HG03342 (cell line): ENCODE measurements around the gene CACNA1G.

Experiments
- ATAC-seq: cut with Tn5 transposase; IDR thresholded peaks from one replicate; pipeline ENCODE4 v1.9.1; 2021; ENCODE audit warnings: mild to moderate bottlenecking, moderate library complexity; ENCODE audit not compliant: unreplicated experiment

The CACNA1G gene

GRCh38 chr17:50585346-50585745 is 24.8 kb downstream of the CACNA1G start:
- ATAC-seq: no peak

- no peak for ATAC-seq
Measured at GRCh38 chr17:50585891-50586290, 25.4 kb downstream of the CACNA1G start.

- ATAC-seq: no peak
Measured at GRCh38 chr17:50586421-50587247, 26.1 kb downstream of the CACNA1G start.

- ATAC-seq: no peak
Measured at GRCh38 chr17:50587571-50587970, 27.1 kb downstream of the CACNA1G start.

GRCh38 chr17:50588391-50589049 is 28.0 kb downstream of the CACNA1G start:
- no peak for ATAC-seq

GRCh38 chr17:50589095-50589705 is 28.7 kb downstream of the CACNA1G start:
- ATAC-seq: no peak

- no peak for ATAC-seq
Measured at GRCh38 chr17:50590946-50591737, 30.6 kb downstream of the CACNA1G start.

GRCh38 chr17:50593321-50593720 is 32.8 kb downstream of the CACNA1G start:
- ATAC-seq: no peak

GRCh38 chr17:50594128-50594823 is 33.8 kb downstream of the CACNA1G start:
- ATAC-seq: no peak

- ATAC-seq: no peak
Measured at GRCh38 chr17:50594892-50595291, 34.4 kb downstream of the CACNA1G start.

- ATAC-seq: no peak
Measured at GRCh38 chr17:50596191-50597037, 35.9 kb downstream of the CACNA1G start.

GRCh38 chr17:50598487-50598886 is 38.0 kb downstream of the CACNA1G start:
- no peak for ATAC-seq

- ATAC-seq: no peak
Measured at GRCh38 chr17:50599606-50600005, 39.1 kb downstream of the CACNA1G start.

- ATAC-seq: no peak
Measured at GRCh38 chr17:50601823-50602375, 41.4 kb downstream of the CACNA1G start.

GRCh38 chr17:50602836-50603235 is 42.3 kb downstream of the CACNA1G start:
- no peak for ATAC-seq

GRCh38 chr17:50603340-50603739 is 42.8 kb downstream of the CACNA1G start:
- no peak for ATAC-seq

- ATAC-seq: no peak
Measured at GRCh38 chr17:50604513-50604912, 44.0 kb downstream of the CACNA1G start.

- ATAC-seq: no peak
Measured at GRCh38 chr17:50605429-50605828, 44.9 kb downstream of the CACNA1G start.

- ATAC-seq: no peak
Measured at GRCh38 chr17:50607522-50608175, 47.1 kb downstream of the CACNA1G start.
